Subcutaneous abdominal adipose tissue (tissue), 5 donors: ENCODE results near the gene ATG12.
"Not testable (repeated sequence)": the region's sequence is repeated elsewhere in the genome, so short reads cannot be mapped to it uniquely, and the experiment has no call there.

Experiments
- H3K27ac ChIP-seq: one replicate; pipeline ENCODE4 v1.7.0; 2013; ENCODE audit warnings: low read depth, mild to moderate bottlenecking, inconsistent platforms, low read length, moderate library complexity
- H3K27me3 ChIP-seq, 5 donors: one replicate each; pipeline ENCODE4 v1.7.0; 2013; ENCODE audit warnings: low read length in 5 of 5, inconsistent platforms in 1 of 5; ENCODE audit not compliant: control insufficient read depth in 5 of 5, insufficient read depth in 4 of 5
- H3K36me3 ChIP-seq, 5 donors: one replicate each; pipeline ENCODE4 v1.7.0; 2013; ENCODE audit warnings: low read length in 5 of 5; ENCODE audit not compliant: control insufficient read depth in 5 of 5, insufficient read depth in 5 of 5
- H3K4me1 ChIP-seq, 5 donors: one replicate each; pipeline ENCODE4 v1.7.0; 2013; ENCODE audit warnings: low read length in 5 of 5, mild to moderate bottlenecking in 3 of 5, moderate library complexity in 1 of 5; ENCODE audit not compliant: control insufficient read depth in 5 of 5, insufficient read depth in 5 of 5
- H3K4me3 ChIP-seq, 5 donors: one replicate each; pipeline ENCODE4 v1.7.0; 2013; ENCODE audit warnings: low read length in 5 of 5, low read depth in 1 of 5
- H3K9ac ChIP-seq, 5 donors: one replicate each; pipeline ENCODE4 v1.7.0; 2013; ENCODE audit warnings: low read length in 5 of 5, mild to moderate bottlenecking in 4 of 5, moderate library complexity in 3 of 5
- H3K9me3 ChIP-seq, 5 donors: one replicate each; pipeline ENCODE4 v1.7.0; 2013; ENCODE audit warnings: low read length in 5 of 5; ENCODE audit not compliant: control insufficient read depth in 5 of 5
- donor health status: healthy.
- donor health status: healthy.
- donor health status: healthy.
- donor health status: healthy.
- donor health status: healthy.

ATG12 gene

DNA sequence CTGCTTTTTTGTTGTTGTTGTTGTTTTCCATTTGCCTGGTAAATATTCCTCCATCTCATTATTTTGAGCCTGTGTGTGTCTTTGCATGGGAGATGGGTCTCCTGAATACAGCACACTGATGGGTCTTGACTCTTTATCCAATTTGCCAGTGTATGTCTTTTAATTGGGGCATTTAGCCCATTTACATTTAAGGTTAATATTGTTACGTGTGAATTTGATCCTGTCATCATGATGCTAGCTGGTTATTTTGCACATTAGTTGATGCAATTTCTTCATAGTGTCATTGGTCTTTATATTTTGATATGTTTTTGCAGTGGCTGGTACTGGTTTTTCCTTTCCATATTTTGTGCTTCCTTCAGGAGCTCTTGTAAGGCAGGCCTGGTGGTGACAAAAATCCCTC lies 16.4 kb downstream of the ATG12 start:
- not testable (repeated sequence) for H3K9ac ChIP-seq, H3K4me3 ChIP-seq, H3K9me3 ChIP-seq, H3K4me1 ChIP-seq, H3K27ac ChIP-seq, H3K27me3 ChIP-seq
- H3K36me3 ChIP-seq = peaks cover 8 to 14% (median 11%) of the 10 kb centered on the region in 5 donors

DNA sequence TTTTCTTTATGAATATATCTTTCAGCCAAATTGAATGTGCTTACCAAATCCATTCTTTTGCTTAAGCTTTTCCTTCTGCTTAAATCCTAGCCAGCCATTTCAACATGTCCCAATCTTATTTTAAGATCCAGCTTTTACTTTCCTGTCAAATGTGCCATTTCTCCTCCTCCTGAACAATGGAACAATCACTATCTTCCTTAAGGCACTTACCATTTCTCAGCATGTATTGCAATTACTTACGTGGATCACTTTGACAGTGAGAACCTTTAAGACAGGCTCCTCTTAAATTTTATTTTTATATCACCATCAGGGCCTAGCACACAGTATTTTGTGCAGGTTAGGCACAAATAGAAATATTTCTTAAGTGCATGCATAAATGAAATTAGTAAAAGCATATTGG lies 20.5 kb downstream of the ATG12 start:
- Histone ChIP-seq H3K4me3 (no peak overlapping the region), H3K27ac (no peak overlapping the region), H3K9me3 (no peaks in the 10 kb centered on the region), H3K4me1 (peaks cover 0 to 15% (median 11%) of the 10 kb centered on the region in 5 donors), H3K9ac (no peak overlapping the region), H3K36me3 (no peaks in the 10 kb centered on the region), H3K27me3 (peaks cover 0 to 5% (median 2%) of the 10 kb centered on the region in 5 donors)

DNA sequence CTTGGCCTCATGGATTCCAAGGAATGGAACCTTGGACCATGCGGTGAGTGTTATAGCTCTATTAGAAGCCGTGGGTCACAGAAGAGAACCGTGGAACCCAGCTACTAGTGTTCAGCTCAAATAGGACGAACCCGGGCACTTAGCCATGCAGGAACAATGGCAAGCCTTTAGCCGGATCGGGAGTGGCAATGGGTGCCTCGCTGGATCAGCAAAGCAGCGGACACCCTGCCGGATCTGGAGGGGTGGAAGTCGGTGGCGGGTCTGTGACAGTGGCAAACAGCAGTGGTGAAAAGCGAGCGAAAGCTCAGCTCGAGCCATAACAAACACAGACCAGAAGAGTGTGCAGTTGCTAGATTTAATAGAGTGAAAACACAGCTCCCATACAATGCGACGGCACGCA lies 22.5 kb downstream of the ATG12 start:
- Histone ChIP-seq H3K4me1 (peaks cover 0 to 34% (median 29%) of the 10 kb centered on the region in 5 donors), H3K27me3 (peaks cover 0 to 22% (median 5%) of the 10 kb centered on the region in 5 donors), H3K36me3 (no peaks in the 10 kb centered on the region), H3K4me3 (no peak overlapping the region), H3K9ac (no peak overlapping the region), H3K27ac (no peak overlapping the region), H3K9me3 (no peaks in the 10 kb centered on the region)

DNA sequence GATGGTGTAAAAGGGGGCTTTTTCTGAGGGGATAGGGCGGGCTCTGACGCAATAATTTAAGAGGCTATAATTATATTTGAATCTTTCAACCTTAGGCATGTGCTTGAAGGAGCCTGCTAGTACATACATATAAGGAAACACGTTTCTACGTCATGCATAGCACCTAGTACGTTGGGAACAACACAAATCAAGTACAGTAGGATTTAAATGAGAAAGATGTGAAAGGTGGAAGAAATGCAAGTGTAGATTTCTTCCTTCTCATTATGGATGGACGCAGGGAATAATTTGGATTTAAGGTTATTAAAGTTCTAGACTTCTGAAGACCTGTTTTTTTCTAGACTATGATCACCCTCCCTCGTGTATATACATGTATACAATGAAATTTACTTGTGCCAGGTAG lies 24.0 kb downstream of the ATG12 start:
- H3K36me3 ChIP-seq = peaks cover 0 to 2% (median 0%) of the 10 kb centered on the region in 5 donors
- H3K27me3 ChIP-seq = peaks cover 0 to 23% (median 5%) of the 10 kb centered on the region in 5 donors
- no peak overlapping the region for H3K27ac ChIP-seq
- H3K9me3 ChIP-seq = no peaks in the 10 kb centered on the region
- peak overlapping the region in 3 of 5 donors; percentile 34 to 86 (median 85) for H3K9ac ChIP-seq
- H3K4me1 ChIP-seq = peaks cover 0 to 44% (median 36%) of the 10 kb centered on the region in 5 donors
- peak overlapping the region in 1 of 5 donors; percentile 96 for H3K4me3 ChIP-seq

DNA sequence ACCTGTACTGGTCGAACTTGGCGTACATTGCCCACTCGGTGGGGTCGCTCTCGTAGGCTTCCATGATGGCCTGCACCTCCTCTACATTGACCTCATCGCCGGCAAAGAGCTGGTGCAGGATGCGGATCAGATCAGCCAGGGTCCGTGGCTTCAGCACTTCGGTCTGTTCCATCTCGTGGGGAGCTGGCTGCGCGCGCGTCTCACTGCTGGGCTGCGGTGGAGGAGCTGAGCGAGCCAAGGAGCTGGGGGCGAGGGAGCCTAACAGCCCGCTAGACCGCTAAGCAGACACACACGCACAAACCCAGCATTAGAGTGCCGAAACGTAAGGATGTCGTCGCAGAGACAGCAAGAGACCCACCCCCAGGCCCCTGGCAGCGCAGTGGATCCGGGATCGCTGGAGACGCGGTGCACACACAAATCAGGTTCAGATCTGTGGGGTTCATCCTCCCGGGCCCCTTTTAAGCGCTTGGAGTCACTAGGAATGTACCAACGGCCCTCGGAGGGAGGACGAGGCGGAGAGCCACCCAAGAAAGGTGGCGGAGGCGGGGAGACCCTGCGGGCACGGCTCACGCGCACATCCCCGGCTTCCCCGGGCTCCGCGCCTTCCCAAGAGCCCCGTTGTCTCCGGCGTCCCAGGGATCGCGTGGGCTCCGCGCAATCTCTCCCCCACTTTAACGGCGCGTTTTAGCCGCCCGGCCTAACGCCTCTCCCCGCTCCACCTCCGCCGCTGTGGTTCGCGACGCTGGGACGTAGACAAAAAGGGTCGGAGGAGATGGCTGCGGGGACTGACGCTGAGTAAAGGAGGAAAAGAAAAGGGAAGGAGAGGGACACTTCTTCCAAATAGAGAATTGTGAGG lies 24.9 kb downstream of the ATG12 start, which contains the start of gene CDO1:
Gene CDO1 (minus strand): TSS at position 434 of the 856 bp plus-strand sequence. CDS start 262 bp downstream, at position 172.
- H3K4me1 ChIP-seq = peaks cover 0 to 51% (median 36%) of the 10 kb centered on the region in 5 donors
- peak within 1 kb of the TSS; percentile 88 for H3K27ac ChIP-seq
- peak within 1 kb of the TSS; percentile 84 to 100 (median 90) for H3K4me3 ChIP-seq
- no peaks in the 10 kb centered on the region for H3K9me3 ChIP-seq
- H3K9ac ChIP-seq = peak within 1 kb of the TSS; percentile 34 to 86 (median 70)
- peaks cover 0 to 23% (median 5%) of the 10 kb centered on the region in 5 donors for H3K27me3 ChIP-seq
- H3K36me3 ChIP-seq = peaks cover 0 to 9% (median 0%) of the 10 kb centered on the region in 5 donors

DNA sequence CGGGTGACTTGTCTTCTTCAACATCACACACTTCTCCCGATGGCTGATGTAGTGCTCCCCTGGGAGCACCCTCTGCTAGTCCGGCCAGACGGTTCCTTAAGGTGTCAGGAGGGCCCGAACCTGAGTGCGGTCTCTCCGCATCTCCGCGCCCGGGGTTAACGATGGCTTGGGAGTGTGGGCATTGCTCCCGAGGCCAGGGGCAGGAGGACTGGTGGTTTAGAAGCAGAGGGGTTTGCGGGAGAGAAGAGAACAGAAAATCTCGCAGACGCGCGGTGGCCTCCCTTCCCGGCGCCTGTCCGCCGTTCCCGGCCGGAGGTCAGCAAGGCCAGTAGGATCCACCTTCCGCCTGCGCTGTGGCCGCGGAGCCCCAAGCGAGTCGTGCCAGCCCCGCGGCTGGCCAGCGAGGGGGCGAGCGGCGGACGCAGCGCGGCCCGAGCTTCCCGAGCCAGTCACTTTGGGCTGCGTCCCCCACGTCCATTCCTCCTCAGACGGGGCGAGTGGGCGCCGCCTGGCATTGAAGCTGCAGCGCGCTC lies 25.6 kb downstream of the ATG12 start:
- peak overlapping the region; percentile 84 to 100 (median 90) for H3K4me3 ChIP-seq
- H3K9ac ChIP-seq = peak overlapping the region; percentile 31 to 86 (median 70)
- peak overlapping the region; percentile 88 for H3K27ac ChIP-seq

DNA sequence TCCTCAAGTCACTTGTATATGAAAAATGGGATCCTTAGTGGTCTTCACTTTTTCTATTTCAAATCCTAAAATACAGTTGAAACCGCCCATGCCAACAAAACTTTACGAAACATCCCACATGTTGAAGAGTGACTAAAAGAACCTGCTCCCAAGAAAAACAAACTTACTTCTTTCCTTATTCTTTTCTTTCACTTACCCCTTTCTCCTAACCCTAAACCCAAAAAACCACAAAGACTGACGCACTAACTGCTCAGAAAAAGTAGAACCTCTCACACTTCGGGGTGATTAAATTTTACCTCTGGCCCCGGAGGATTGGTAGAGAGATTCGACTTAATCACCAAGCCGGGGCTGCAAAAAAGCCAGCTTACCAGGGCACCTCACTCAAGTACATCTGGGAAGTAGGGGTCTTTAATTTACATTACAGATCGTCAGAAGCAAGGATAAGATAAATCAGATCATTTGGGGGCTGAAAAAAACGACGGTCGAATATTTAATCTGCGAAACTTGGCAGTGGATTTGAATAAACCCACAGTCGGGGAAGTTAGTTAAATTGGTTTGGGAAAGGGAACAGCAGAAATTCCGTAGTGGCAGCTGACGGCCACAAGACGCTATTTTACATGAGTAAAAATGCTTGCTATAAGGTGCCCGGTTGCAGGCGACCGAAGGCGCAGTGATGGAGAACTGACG lies 26.2 kb downstream of the ATG12 start:
- peaks cover 0 to 23% (median 5%) of the 10 kb centered on the region in 5 donors for H3K27me3 ChIP-seq
- H3K36me3 ChIP-seq = peaks cover 0 to 21% (median 0%) of the 10 kb centered on the region in 5 donors
- H3K4me1 ChIP-seq = peaks cover 0 to 58% (median 39%) of the 10 kb centered on the region in 5 donors
- peak overlapping the region; percentile 84 to 100 (median 88) for H3K4me3 ChIP-seq
- H3K9me3 ChIP-seq = no peaks in the 10 kb centered on the region
- peak overlapping the region; percentile 31 to 86 (median 70) for H3K9ac ChIP-seq
- H3K27ac ChIP-seq = peak overlapping the region; percentile 88

More for the DNA sequence above, 25.6 kb downstream of the ATG12 start:
- H3K36me3 ChIP-seq = peaks cover 0 to 16% (median 0%) of the 10 kb centered on the region in 5 donors
- H3K4me1 ChIP-seq = peaks cover 0 to 57% (median 39%) of the 10 kb centered on the region in 5 donors
- no peaks in the 10 kb centered on the region for H3K9me3 ChIP-seq
- peaks cover 0 to 23% (median 5%) of the 10 kb centered on the region in 5 donors for H3K27me3 ChIP-seq

DNA sequence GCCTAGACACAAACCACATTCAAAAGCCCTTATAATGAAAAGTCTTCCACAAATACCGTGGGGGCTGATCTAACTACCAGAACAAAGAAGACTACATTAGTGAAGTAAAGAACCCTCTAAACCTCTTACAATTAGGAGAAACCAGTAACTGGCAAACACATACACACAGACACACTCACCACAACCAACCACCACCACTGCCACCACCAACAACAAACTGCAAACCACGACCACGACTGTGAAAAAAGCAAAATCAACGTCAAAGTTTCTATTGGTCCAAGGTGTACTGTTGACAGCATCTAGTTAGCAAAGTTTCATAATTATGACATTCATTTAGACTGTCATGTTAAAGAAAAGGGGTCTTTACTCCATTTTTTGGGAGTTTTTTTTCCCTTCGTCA lies 27.6 kb downstream of the ATG12 start:
- H3K9ac ChIP-seq = peak overlapping the region in 3 of 5 donors; percentile 1 to 86 (median 42)
- peaks cover 0 to 63% (median 39%) of the 10 kb centered on the region in 5 donors for H3K4me1 ChIP-seq
- peaks cover 0 to 28% (median 8%) of the 10 kb centered on the region in 5 donors for H3K36me3 ChIP-seq
- peak overlapping the region; percentile 84 to 100 (median 88) for H3K4me3 ChIP-seq
- H3K27me3 ChIP-seq = peaks cover 0 to 23% (median 5%) of the 10 kb centered on the region in 5 donors
- no peaks in the 10 kb centered on the region for H3K9me3 ChIP-seq
- H3K27ac ChIP-seq = no peak overlapping the region

DNA sequence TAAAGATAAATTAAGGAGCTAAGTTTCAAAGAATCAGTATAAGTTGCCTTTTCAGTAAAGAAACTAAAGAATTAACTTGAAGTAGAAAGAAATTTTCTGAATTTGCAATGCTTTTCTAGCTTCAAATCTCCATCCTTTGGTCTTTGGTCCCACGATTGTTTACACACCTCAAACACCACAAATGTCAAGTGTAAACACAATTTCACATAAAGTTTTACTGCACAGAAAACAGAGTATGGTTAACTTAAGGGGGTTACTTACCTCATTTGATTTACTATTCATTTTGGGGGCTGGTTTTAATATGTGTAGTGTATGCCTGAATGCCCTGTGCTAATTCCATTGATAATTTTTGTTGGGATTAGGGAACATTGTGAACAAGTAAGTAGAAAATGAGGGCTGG lies 29.0 kb downstream of the ATG12 start:
- Histone ChIP-seq H3K4me1 (peaks cover 0 to 58% (median 39%) of the 10 kb centered on the region in 5 donors), H3K9ac (no peak overlapping the region), H3K27ac (no peak overlapping the region), H3K36me3 (peaks cover 0 to 33% (median 9%) of the 10 kb centered on the region in 5 donors), H3K27me3 (peaks cover 0 to 23% (median 5%) of the 10 kb centered on the region in 5 donors), H3K9me3 (no peaks in the 10 kb centered on the region), H3K4me3 (no peak overlapping the region)
